ENCODE data around the gene STAMBPL1.
A peak's percentile ranks its signal among the peaks of the same experiment; 100 is the strongest.
"Not testable (repeated sequence)": the region's sequence is repeated elsewhere in the genome, so short reads cannot be mapped to it uniquely, and the experiment has no call there.

STAMBPL1 gene

GRCh38 chr10:88857831-88858230, 22.2 kb upstream of the STAMBPL1 start:
- no peak for DNase-seq (ENCODE audit: low spot score)

DNA sequence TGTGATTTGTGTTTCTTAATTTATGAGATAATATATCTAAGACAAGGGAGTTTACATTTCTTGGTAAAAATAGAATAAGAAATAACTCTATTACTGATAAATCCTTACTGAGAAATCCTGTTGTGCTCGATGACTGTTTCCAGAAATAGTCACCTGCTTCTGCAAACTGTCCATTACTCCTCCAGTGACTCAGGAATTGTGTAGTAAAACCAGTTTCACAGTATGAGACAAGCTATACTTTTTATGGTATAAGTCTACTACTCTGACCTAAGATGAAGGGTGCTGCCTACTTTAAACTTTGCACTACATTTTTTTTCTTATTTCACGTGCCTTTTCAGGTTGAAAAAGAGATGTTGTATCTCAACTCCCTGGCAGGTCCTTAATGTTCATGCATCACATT, 21.6 kb upstream of the STAMBPL1 start:
- DNase-seq (ENCODE audit: low spot score) = no peak

- no peak for DNase-seq (ENCODE audit: low spot score)
These were observed 19.0 kb upstream of the STAMBPL1 start for GRCh38 chr10:88861036-88861435.

DNA sequence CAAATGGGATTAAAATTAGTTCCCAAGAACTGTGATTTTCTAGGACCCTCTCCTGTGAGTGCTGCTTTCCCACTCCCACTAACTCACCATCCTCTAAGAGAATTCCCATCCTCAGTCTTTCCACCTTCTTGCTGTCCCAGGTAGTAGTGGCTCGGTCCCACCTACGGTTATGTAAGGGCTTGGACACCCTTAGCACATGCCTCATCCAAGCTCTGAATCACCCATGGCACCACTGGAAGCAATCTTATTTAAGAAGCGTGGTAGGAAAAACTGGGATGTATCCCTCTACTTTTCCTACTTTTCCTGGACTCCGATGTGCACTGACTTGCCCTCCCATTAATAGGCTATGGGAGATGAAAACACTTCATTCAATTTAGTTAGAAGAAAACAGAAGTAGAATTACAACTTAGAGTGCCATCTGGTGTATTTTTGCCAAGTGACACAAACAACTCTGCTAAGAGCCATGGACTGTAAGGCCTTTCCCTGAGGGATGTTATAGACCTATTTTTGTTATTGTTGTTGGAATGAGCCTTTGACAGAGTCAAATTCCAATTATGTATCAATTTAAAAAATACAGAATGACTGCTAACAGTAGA, 14.7 kb upstream of the STAMBPL1 start:
- no peak for DNase-seq (ENCODE audit: low spot score)

GRCh38 chr10:88866454-88866853, 13.6 kb upstream of the STAMBPL1 start:
- DNase-seq (ENCODE audit: low spot score) = no peak

- DNase-seq (ENCODE audit: low spot score) = no peak
These were observed 10.0 kb upstream of the STAMBPL1 start for GRCh38 chr10:88870089-88870488.

DNA sequence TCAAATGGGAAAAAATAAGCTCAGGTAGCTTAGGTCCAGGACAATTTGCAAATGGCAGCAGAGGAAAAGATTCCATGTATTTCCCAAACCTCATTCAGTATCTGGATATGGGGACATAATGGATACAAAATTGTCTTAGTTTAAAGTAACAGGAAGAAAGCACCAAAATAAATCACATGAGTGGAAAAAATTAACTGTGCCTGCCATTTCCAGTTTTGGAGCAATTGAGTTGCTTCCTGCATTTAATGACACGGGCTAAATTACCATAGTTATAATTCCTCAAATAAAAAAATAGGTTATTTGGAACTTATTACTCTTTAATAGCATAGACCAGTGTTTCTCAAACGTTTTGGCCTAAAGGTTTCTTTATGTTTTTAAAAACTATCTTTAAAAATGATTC, 6.3 kb upstream of the STAMBPL1 start:
- no peak for DNase-seq (ENCODE audit: low spot score)

DNA sequence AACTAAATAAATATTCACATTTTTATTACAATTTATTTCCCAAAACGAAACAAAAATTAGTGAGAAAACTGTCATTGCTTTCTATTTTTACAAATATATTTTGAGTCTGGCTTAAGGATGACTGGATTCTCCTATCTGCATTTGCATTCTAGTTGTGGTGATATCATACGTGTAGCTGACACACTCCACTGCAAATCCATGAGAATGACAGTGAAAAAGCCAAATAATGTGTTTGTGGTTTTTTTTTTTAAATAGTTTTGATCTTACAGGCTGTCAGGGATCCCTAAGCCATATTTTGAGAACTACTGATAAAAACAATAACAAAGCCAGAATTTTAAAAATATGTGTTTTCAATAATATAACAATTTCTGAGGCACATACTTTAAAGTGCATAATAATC, 5.8 kb upstream of the STAMBPL1 start:
- DNase-seq (ENCODE audit: low spot score) = no peak

DNA sequence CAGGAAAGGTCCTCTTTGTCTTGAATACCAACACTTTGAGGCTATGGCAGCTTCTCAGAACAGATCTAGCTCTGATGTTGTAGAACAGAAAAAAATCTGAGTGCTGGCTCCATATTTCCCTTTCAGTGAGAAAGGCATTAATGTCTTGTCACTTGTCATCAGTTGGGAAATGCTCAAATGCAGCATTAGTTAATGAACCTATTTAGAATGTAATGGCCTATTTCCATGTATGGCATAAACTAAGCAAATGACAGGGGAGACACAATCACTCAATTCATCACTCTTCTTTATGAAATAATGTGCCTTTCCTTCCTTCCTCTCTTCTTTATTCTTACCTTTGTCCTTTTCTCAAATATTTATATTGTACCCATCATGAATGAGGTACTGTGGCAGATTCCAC, 5.0 kb upstream of the STAMBPL1 start:
- DNase-seq (ENCODE audit: low spot score) = no peak

DNA sequence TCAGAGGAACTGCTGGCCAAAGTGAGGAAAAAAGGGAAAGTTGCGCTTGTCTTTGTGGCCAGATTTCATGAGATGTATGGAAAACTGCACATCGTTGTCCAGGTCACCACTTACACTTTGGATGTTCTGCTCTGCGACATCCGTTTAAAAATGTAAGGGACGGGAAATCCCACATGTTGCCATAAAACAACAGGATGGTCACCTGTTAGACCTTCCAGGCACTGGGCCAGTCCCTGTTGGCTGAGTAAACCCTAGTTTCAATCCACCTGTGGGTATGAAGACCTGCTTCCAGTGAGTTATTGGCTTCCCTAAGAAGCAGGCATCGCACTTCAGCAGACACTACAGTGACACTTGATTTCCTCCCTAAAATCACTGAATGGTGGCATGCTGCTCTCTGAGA, 2.7 kb upstream of the STAMBPL1 start:
- DNase-seq (ENCODE audit: low spot score) = no peak

- DNase-seq (ENCODE audit: low spot score) = peak; percentile 70
These were observed 434 bp downstream of the STAMBPL1 start for GRCh38 chr10:88880282-88881076.

DNA sequence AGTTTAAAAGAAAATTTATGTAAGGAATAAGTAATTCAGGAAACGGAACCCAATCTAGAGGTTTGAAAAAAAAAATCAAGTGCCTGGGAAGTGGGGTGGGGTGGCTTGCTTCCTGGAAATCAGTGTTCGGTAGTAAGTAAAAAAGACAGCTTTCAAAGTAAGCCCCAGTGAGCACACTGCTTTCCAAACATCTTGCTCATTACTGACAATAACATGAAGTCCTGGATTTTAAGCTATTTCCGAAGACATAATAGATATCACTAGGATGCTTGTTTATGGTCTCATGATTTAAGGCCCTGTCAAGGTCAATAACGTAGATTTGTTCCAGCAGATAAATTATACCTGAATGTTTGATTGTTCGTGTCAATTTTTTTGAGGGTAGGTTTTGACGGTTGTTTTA, 1.3 kb downstream of the STAMBPL1 start:
- DNase-seq (ENCODE audit: low spot score) = peak; percentile 45

DNA sequence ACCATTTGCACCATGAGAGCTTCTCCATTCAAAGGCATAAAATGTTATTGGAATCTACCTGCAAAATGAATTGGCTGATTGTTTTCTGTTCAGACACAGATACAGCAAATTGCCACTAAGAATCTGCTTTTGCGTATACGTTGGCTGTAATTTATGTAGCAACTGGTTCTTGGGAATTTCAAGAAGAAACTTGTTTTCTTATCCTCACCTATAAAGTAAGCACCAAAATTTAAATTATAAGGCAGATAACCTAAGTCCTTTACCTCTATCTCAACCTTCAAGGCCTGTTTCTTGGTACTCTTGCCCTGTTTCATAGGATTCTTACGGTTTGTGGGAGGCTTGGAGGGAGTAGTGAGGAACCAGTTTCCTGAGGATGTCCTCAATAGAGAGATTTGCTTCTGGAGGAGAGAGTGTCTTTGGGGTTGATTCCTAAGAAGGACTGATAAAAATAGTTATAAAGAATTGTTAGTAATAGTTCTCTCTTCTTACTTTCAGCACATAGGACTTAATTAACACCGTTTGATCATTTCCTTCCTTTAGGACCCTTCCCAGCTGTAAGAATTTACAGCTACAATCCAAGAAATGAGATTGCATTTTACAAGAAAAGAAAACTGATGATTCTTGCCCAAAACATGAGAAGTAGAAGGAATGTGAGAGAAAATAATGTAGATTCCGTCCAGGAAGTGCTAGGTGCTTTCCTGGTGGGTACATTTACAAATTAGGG, 2.0 kb downstream of the STAMBPL1 start:
- DNase-seq (ENCODE audit: low spot score) = no peak

- not testable (repeated sequence) for DNase-seq (ENCODE audit: low spot score)
These were observed 2.8 kb downstream of the STAMBPL1 start for GRCh38 chr10:88882646-88883447.

DNA sequence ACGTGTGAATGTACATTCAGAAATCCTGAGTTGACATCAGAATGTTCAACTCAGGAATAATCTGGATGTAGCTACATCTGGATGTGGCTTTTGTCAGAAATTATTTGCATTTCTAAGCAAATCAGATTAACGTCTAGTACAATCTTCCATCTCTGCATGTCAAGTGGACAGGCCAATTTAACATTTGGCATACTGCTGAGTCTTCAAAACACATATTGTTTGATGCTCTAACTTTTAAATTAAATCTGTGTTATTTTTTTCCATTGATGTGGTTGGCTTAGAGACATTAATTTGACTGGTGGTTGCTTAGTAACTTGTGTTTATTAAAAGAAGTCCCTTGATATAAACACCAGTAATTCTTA, 3.4 kb downstream of the STAMBPL1 start:
- peak; percentile 44 for DNase-seq (ENCODE audit: low spot score)

DNA sequence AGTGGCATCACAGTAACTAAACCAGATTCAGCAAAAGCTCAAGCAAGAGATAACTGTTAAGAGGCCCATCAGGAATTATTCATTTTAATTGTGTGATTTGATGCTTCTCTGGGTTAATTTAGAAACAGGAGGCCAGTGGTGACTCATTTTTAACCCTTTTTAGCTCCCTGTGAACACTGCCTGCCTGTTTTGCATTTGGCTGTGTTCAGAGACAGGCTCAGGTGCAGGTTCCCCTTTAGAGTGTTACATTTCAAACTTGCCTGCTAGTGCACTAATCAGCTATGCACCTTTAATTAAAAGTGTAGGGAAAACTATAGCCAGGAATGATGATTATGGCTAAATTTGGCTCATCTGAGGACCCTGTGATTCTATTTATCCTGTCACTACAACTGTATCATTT, 6.5 kb downstream of the STAMBPL1 start:
- DNase-seq (ENCODE audit: low spot score) = no peak

DNA sequence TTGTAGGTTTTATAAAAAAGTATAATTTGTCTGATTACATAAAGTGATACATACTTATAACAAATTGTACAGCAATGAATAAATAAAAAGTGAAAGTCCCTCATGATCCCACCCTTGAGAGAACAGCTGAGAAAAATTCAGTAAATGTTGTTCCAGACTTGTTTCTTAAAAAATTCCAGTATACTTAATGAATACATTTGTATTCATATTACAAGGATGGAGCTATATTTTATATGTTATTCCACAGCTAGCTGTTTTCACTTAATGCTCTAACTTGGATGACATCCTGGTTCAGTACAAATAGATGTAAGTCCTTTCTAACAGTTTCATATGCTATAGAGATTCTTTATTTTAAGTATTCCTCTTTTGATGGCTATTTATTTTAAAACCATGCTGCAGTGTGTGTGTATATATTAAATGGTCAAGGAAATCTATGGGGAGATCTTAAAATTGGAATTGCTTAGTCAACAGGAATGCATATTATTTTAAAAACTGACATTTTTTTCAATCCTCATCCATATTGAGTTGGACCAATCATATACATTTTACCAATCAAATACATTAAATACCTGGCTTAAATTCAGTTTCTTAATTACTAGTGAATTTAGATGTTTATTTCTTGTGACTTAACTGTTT, 8.9 kb downstream of the STAMBPL1 start:
- DNase-seq (ENCODE audit: low spot score) = no peak

DNA sequence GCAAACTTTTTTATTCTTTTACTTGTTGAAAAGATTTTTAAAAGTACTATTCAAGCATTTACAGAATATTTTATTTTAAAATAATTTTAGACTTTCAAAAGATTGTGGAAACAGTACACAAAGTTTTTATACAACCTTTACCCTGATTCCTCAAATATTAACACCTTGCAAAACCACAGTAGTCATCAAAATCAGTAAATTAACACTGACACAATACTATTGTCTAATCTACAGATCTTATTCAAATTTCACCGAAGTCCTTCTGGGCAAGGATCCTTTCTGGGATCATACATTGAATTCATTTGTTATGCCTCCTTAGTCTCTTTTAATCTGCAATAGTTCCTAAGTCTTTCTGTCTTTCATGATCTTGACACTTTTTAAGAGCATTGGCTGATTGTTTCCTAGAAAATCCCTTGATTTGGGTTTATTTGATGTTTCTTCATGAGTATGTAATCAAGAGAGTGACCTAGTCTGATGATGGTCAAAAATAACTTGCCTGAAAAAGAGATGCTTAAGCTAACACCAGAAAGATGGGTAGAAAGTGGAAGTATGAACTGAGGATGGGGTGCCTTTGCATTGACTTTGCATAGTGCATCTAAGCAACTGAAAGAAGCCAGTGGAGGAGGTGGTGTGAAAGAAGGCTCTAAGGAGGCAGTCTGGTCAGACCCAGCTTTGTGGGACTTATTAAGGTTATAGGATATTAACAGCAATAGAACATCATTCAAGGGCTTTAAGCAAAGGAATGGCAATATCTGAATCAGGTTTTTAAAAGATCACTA, 9.7 kb downstream of the STAMBPL1 start:
- DNase-seq (ENCODE audit: low spot score) = no peak

- no peak for DNase-seq (ENCODE audit: low spot score)
These were observed 10.8 kb downstream of the STAMBPL1 start for GRCh38 chr10:88890681-88891381.

GRCh38 chr10:88892222-88892967, 12.3 kb downstream of the STAMBPL1 start:
- DNase-seq (ENCODE audit: low spot score) = no peak
